Neural cell (in vitro differentiated cells): ENCODE results near the gene C3orf49. TPM values are rescaled to one million over a fixed set of nuclear protein-coding genes. Genes with fewer than 3 reads are reported as not detected.

Experiments
- H2AFZ ChIP-seq: fragments of 200-600, 300-800 bp; sonication (generic), shearing (Covaris generic); 2 replicates; pipeline ENCODE4 v1.6.0; 2014; ENCODE audit warnings: low read depth, mild to moderate bottlenecking, antibody characterized with exemption, low read length, moderate library complexity
- H3F3A ChIP-seq: fragments of 200-600 bp; shearing (Covaris generic); 2 replicates; pipeline ENCODE4 v1.6.1; 2016; ENCODE audit warnings: mild to moderate bottlenecking, moderate library complexity, mixed read lengths, antibody characterized with exemption, low read length; ENCODE audit not compliant: insufficient read depth, poor library complexity, severe bottlenecking
- H3K27ac ChIP-seq: fragments of 200-600, 300-800 bp; sonication (generic), shearing (Covaris generic); 2 replicates; pipeline ENCODE4 v1.5.1; 2014; ENCODE audit warnings: mild to moderate bottlenecking, low read length, moderate library complexity
- H3K27me3 ChIP-seq: fragments of 300-800, 200-600 bp; sonication (generic), shearing (Covaris generic); 2 replicates; pipeline ENCODE4 v1.6.0; 2014; ENCODE audit warnings: mild to moderate bottlenecking, low read depth, low read length, moderate library complexity; ENCODE audit not compliant: insufficient read depth
- H3K36me3 ChIP-seq: fragments of 300-800, 200-600 bp; sonication (generic), shearing (Covaris generic); 2 replicates; pipeline ENCODE4 v1.5.1; 2014; ENCODE audit warnings: mild to moderate bottlenecking, antibody characterized with exemption, low read length, moderate library complexity; ENCODE audit not compliant: insufficient read depth
- H3K4me2 ChIP-seq: fragments of 300-800, 200-600 bp; sonication (generic), shearing (Covaris generic); 2 replicates; pipeline ENCODE4 v1.6.0; 2014; ENCODE audit warnings: mild to moderate bottlenecking, low read length
- H3K4me3 ChIP-seq: fragments of 300-800, 200-600 bp; sonication (generic), shearing (Covaris generic); 2 replicates; pipeline ENCODE4 v1.5.1; 2014; ENCODE audit warnings: mild to moderate bottlenecking, low read length, moderate library complexity
- H3K79me2 ChIP-seq: fragments of 200-600 bp; shearing (Covaris generic); replicated peaks from 2 replicates; pipeline ENCODE4 v1.6.0; 2014; ENCODE audit warnings: mild to moderate bottlenecking, low read length, moderate library complexity; ENCODE audit not compliant: insufficient read depth
- H3K9ac ChIP-seq: fragments of 300-800, 200-600 bp; sonication (generic), shearing (Covaris generic); 2 replicates; pipeline ENCODE4 v1.6.1; 2016; ENCODE audit warnings: mild to moderate bottlenecking, low read length, mixed read lengths
- H3K9me2 ChIP-seq: fragments of 200-600 bp; shearing (Covaris generic); 2 replicates; pipeline ENCODE4 v1.6.1; 2016; ENCODE audit warnings: mild to moderate bottlenecking, low read length, mixed read lengths; ENCODE audit not compliant: insufficient read depth
- H3K9me3 ChIP-seq: fragments of 200-600, 300-800 bp; sonication (generic), shearing (Covaris generic); 2 replicates; pipeline ENCODE4 v1.6.1; 2016; ENCODE audit warnings: mild to moderate bottlenecking, mixed run types, low read length, moderate library complexity, mixed read lengths
- H4K20me1 ChIP-seq: fragments of 200-600 bp; shearing (Covaris generic); 2 replicates; pipeline ENCODE4 v1.6.1; 2016; ENCODE audit warnings: mild to moderate bottlenecking, mixed run types; ENCODE audit not compliant: insufficient read depth
- EP300 ChIP-seq: fragments of 450-650 bp; conservative IDR thresholded peaks from 2 replicates; pipeline ENCODE4 v1.6.1; 2014; ENCODE audit warnings: antibody characterized with exemption, mild to moderate bottlenecking, moderate library complexity; ENCODE audit not compliant: poor library complexity, severe bottlenecking
- EZH2 ChIP-seq: fragments of 200-600, 300-800 bp; shearing (Covaris generic), sonication (generic); IDR thresholded peaks from 2 replicates; pipeline ENCODE4 v1.6.1; 2014; ENCODE audit warnings: antibody characterized with exemption, low read length, borderline replicate concordance, mild to moderate bottlenecking; ENCODE audit not compliant: insufficient read depth, poor library complexity, severe bottlenecking
- MXI1 ChIP-seq: fragments of 450-650 bp; conservative IDR thresholded peaks from 2 replicates; pipeline ENCODE4 v1.6.1; 2014; ENCODE audit warnings: antibody characterized with exemption, mild to moderate bottlenecking; ENCODE audit not compliant: poor library complexity, severe bottlenecking
- POLR2AphosphoS5 ChIP-seq: IDR thresholded peaks from 2 replicates; pipeline ENCODE4 v1.6.1; 2012
- RAD21 ChIP-seq: fragments of 450-650 bp; conservative IDR thresholded peaks from 2 replicates; pipeline ENCODE4 v1.6.1; 2014; ENCODE audit warnings: antibody characterized with exemption, mild to moderate bottlenecking, moderate library complexity
- SMC3 ChIP-seq: fragments of 450-650 bp; conservative IDR thresholded peaks from 2 replicates; pipeline ENCODE4 v1.6.1; 2014; ENCODE audit warnings: antibody characterized with exemption, mild to moderate bottlenecking, moderate library complexity; ENCODE audit not compliant: poor library complexity
- TAF1 ChIP-seq: IDR thresholded peaks from 2 replicates; pipeline ENCODE4 v1.6.1; 2012; ENCODE audit warnings: low read depth
- polyA plus RNA-seq: library from polyadenylated mRNA; depleted of rRNA; stranded (reverse); fragments of >200 nt; gene quantifications from 2 replicates; pipeline ENCODE4 v1.2.3, GENCODE V29; 2014
- TF ChIP-seq, protein P1 (sequence below): fragments of 450-650 bp; IDR thresholded peaks from 2 replicates; pipeline ENCODE4 v1.5.1; 2014; ENCODE audit warnings: antibody characterized with exemption, mild to moderate bottlenecking, moderate library complexity; ENCODE audit not compliant: poor library complexity, severe bottlenecking
- TF ChIP-seq, protein P2 (sequence below): IDR thresholded peaks from 2 replicates; pipeline ENCODE4 v1.6.1; 2012; ENCODE audit warnings: borderline replicate concordance

The C3orf49 gene
- polyA plus RNA-seq, 1 donor from 2014 or later: not detected

- H3K36me3 ChIP-seq: peaks cover 5% of the 10 kb centered on the region
Observed at GRCh38 chr3:63832395-63832794, 13.3 kb downstream of the C3orf49 start.

GRCh38 chr3:63841704-63842103, 22.6 kb downstream of the C3orf49 start:
- H3K4me2 ChIP-seq: no peak overlapping the region
- H3F3A ChIP-seq: no peaks in the 10 kb centered on the region
- TF ChIP-seq EP300 (no peak), MXI1 (no peak), EZH2 (no peak), POLR2AphosphoS5 (no peak), RAD21 (no peak), TAF1 (no peak), SMC3 (no peak)
- TF ChIP-seq, protein P1, sequence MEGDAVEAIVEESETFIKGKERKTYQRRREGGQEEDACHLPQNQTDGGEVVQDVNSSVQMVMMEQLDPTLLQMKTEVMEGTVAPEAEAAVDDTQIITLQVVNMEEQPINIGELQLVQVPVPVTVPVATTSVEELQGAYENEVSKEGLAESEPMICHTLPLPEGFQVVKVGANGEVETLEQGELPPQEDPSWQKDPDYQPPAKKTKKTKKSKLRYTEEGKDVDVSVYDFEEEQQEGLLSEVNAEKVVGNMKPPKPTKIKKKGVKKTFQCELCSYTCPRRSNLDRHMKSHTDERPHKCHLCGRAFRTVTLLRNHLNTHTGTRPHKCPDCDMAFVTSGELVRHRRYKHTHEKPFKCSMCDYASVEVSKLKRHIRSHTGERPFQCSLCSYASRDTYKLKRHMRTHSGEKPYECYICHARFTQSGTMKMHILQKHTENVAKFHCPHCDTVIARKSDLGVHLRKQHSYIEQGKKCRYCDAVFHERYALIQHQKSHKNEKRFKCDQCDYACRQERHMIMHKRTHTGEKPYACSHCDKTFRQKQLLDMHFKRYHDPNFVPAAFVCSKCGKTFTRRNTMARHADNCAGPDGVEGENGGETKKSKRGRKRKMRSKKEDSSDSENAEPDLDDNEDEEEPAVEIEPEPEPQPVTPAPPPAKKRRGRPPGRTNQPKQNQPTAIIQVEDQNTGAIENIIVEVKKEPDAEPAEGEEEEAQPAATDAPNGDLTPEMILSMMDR: no peak
- TF ChIP-seq, protein P2, sequence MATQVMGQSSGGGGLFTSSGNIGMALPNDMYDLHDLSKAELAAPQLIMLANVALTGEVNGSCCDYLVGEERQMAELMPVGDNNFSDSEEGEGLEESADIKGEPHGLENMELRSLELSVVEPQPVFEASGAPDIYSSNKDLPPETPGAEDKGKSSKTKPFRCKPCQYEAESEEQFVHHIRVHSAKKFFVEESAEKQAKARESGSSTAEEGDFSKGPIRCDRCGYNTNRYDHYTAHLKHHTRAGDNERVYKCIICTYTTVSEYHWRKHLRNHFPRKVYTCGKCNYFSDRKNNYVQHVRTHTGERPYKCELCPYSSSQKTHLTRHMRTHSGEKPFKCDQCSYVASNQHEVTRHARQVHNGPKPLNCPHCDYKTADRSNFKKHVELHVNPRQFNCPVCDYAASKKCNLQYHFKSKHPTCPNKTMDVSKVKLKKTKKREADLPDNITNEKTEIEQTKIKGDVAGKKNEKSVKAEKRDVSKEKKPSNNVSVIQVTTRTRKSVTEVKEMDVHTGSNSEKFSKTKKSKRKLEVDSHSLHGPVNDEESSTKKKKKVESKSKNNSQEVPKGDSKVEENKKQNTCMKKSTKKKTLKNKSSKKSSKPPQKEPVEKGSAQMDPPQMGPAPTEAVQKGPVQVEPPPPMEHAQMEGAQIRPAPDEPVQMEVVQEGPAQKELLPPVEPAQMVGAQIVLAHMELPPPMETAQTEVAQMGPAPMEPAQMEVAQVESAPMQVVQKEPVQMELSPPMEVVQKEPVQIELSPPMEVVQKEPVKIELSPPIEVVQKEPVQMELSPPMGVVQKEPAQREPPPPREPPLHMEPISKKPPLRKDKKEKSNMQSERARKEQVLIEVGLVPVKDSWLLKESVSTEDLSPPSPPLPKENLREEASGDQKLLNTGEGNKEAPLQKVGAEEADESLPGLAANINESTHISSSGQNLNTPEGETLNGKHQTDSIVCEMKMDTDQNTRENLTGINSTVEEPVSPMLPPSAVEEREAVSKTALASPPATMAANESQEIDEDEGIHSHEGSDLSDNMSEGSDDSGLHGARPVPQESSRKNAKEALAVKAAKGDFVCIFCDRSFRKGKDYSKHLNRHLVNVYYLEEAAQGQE: no peak

More at GRCh38 chr3:63832395-63832794, 13.3 kb downstream of the C3orf49 start:
- no peaks in the 10 kb centered on the region for H4K20me1 ChIP-seq
- no peak overlapping the region for H3K4me2 ChIP-seq
- no peaks in the 10 kb centered on the region for H3K27me3 ChIP-seq
- TF ChIP-seq RAD21: no peak
- TF ChIP-seq, protein P1: no peak
- TF ChIP-seq, protein P2: no peak
- no peak for TF ChIP-seq EP300
- TF ChIP-seq TAF1: no peak
- TF ChIP-seq EZH2: no peak
- TF ChIP-seq POLR2AphosphoS5: no peak
- TF ChIP-seq SMC3: no peak
- TF ChIP-seq MXI1: no peak
- no peak overlapping the region for H3K27ac ChIP-seq
- no peaks in the 10 kb centered on the region for H3K79me2 ChIP-seq
- no peaks in the 10 kb centered on the region for H3F3A ChIP-seq
- H3K9me2 ChIP-seq: no peaks in the 10 kb centered on the region
- no peak overlapping the region for H3K4me3 ChIP-seq
- no peaks in the 10 kb centered on the region for H3K9me3 ChIP-seq
- H3K9ac ChIP-seq: no peak overlapping the region
- H2AFZ ChIP-seq: no peak overlapping the region

More at GRCh38 chr3:63841704-63842103, 22.6 kb downstream of the C3orf49 start:
- Histone ChIP-seq H3K36me3 (no peaks in the 10 kb centered on the region), H3K27ac (no peak overlapping the region), H3K9ac (no peak overlapping the region), H3K79me2 (no peaks in the 10 kb centered on the region), H3K27me3 (no peaks in the 10 kb centered on the region), H3K4me3 (no peak overlapping the region), H3K9me3 (no peaks in the 10 kb centered on the region), H3K9me2 (no peaks in the 10 kb centered on the region), H4K20me1 (no peaks in the 10 kb centered on the region), H2AFZ (no peak overlapping the region)
